ENCODE data around the gene MAFG. TPM values are rescaled to one million over a fixed set of nuclear protein-coding genes. Genes with fewer than 3 reads are reported as not detected.

MAFG gene
- total and polyA plus RNA-seq, 2 of the 13 experiments (the other 11 are each of a cell fraction or from before 2014, with no cell fraction given), result 14.5 to 20.0 TPM

DNA sequence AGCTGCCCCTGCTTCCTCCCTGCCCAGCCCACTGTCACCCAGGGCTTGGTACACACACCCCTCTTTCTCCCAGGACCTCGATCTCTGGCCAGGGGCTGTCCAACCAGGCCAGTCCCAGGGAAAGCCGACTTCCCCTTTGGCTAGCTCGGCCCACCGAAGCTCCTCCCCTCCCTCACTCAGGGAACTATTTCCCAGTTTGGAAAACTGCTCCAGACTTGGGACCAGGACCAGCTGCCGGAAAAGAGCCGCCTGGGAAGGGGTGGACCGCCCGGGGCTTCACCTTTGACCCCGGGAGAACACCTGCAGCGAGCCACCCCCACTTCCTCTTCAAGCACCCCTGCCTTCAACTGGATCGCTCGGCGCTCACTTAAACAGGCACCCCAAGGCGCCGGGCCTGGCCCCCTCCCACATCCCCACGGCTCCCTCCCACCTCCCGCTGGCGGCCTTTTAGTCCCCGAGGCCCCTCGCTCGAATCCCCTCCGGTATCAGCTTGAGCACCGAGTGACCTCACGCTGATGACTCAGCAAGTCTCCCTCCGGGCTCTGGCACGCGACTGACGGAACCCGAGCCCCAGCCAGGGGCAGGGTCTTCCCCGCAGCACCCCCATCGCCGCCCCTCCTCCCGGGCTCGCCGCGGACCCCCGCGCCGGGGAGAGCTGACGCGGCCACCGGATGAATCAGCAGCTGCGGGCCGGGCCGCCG, 934 bp downstream of the MAFG start (continued):
- TF ChIP-seq CREM (IDR thresholded peaks at IDR 0.05), result peak; percentile 54; the same call in 1 of the 2 replicates
- no peak for TF ChIP-seq CREM (CRISPR knock-in tag; IDR thresholded peaks at IDR 0.05)
- peak; percentile 45 for TF ChIP-seq NFYC (CRISPR knock-in tag; IDR thresholded peaks at IDR 0.05)
- TF ChIP-seq ZC3H13 (CRISPR knock-in tag; IDR thresholded peaks at IDR 0.05), result peak; percentile 62; the same call in 1 of the 2 replicates
- TF ChIP-seq ZNF816 (CRISPR knock-in tag; IDR thresholded peaks at IDR 0.05; ENCODE audit: borderline replicate concordance), result peak; percentile 33; the same call in 1 of the 2 replicates
- no peak for TF ChIP-seq ZNF235 (CRISPR knock-in tag; IDR thresholded peaks at IDR 0.05; ENCODE audit: borderline replicate concordance)
- TF ChIP-seq, protein P1, sequence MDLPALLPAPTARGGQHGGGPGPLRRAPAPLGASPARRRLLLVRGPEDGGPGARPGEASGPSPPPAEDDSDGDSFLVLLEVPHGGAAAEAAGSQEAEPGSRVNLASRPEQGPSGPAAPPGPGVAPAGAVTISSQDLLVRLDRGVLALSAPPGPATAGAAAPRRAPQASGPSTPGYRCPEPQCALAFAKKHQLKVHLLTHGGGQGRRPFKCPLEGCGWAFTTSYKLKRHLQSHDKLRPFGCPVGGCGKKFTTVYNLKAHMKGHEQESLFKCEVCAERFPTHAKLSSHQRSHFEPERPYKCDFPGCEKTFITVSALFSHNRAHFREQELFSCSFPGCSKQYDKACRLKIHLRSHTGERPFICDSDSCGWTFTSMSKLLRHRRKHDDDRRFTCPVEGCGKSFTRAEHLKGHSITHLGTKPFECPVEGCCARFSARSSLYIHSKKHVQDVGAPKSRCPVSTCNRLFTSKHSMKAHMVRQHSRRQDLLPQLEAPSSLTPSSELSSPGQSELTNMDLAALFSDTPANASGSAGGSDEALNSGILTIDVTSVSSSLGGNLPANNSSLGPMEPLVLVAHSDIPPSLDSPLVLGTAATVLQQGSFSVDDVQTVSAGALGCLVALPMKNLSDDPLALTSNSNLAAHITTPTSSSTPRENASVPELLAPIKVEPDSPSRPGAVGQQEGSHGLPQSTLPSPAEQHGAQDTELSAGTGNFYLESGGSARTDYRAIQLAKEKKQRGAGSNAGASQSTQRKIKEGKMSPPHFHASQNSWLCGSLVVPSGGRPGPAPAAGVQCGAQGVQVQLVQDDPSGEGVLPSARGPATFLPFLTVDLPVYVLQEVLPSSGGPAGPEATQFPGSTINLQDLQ (CRISPR knock-in tag; IDR thresholded peaks at IDR 0.05), result no peak
- peak; percentile 55 for TF ChIP-seq RARA (CRISPR knock-in tag; IDR thresholded peaks at IDR 0.05)
- no peak for TF ChIP-seq GTF3A (CRISPR knock-in tag; conservative IDR thresholded peaks at IDR 0.05)
- peak; percentile 62; the same call in 1 of the 2 replicates for TF ChIP-seq ATF2 (CRISPR knock-in tag; IDR thresholded peaks at IDR 0.05)
- no peak for TF ChIP-seq MEIS2 (CRISPR knock-in tag; IDR thresholded peaks at IDR 0.05)
- TF ChIP-seq ZNF512B (CRISPR knock-in tag; IDR thresholded peaks at IDR 0.05; ENCODE audit: borderline replicate concordance), result no peak
- no peak for TF ChIP-seq RFX5 (IDR thresholded peaks at IDR 0.05; ENCODE audit: low read depth, low read length)
- no peak for TF ChIP-seq ZFYVE20 (CRISPR knock-in tag; IDR thresholded peaks at IDR 0.05; ENCODE audit: borderline replicate concordance, low read depth)
- peak; percentile 78 to 93; a peak in 3 of 4 replicates for TF ChIP-seq NR2F1 (CRISPR knock-in tag; IDR thresholded peaks at IDR 0.05)
- TF ChIP-seq NFATC3 (CRISPR knock-in tag; IDR thresholded peaks at IDR 0.05), result peak; percentile 29; the same call in 1 of the 2 replicates
- peak; percentile 49; the same call in 1 of the 2 replicates for TF ChIP-seq ZNF777 (CRISPR knock-in tag; IDR thresholded peaks at IDR 0.05)
- TF ChIP-seq STAT5B (CRISPR knock-in tag; IDR thresholded peaks at IDR 0.05), result no peak
- no peak for TF ChIP-seq ZNF878 (CRISPR knock-in tag; IDR thresholded peaks at IDR 0.05)
- TF ChIP-seq RBM39 (IDR thresholded peaks at IDR 0.05; ENCODE audit: low read depth, low read length, poor library complexity, severe bottlenecking), result peak; percentile 59
- TF ChIP-seq ZNF577 (CRISPR knock-in tag; IDR thresholded peaks at IDR 0.05; ENCODE audit: borderline replicate concordance, low read depth), result no peak
- no peak for TF ChIP-seq ZNF672 (CRISPR knock-in tag; IDR thresholded peaks at IDR 0.05)
- no peak for TF ChIP-seq PHB2 (IDR thresholded peaks at IDR 0.05; ENCODE audit: partially characterized antibody)

Measured in HepG2 (cell line).